Measurements from ENCODE around the gene ADRA2B. TPM values are rescaled to one million over a fixed set of nuclear protein-coding genes. Genes with fewer than 3 reads are reported as not detected.
A peak's percentile ranks its signal among the peaks of the same experiment; 100 is the strongest.

Gene ADRA2B
- total RNA-seq, 2 donors from 2014 or later = 0.47 to 1.4 TPM

- DNase-seq (ENCODE audit: low spot score) = no peak
- TF ChIP-seq CTCF (IDR thresholded peaks at IDR 0.05) = no peak
- Histone ChIP-seq H3K9me3 (peaks cover 0 to 11% of the 10 kb centered on the region in 2 donors), H3K27me3 (no peaks in the 10 kb centered on the region), H3K27ac (no peak overlapping the region), H3K4me1 (peaks cover 0 to 50% of the 10 kb centered on the region in 2 donors), H3K36me3 (no peaks in the 10 kb centered on the region), H3K4me3 (no peak overlapping the region)
Observed at GRCh38 chr2:96107708-96108065, 8.7 kb downstream of the ADRA2B start.

- Histone ChIP-seq H3K27ac (no peak overlapping the region), H3K4me1 (peaks cover 0 to 50% of the 10 kb centered on the region in 2 donors)
- DNase-seq (ENCODE audit: low spot score) = no peak
Observed at GRCh38 chr2:96106991-96107707, 9.2 kb downstream of the ADRA2B start.

GRCh38 chr2:96105994-96106715, 10.2 kb downstream of the ADRA2B start:
- no peak for TF ChIP-seq CTCF (IDR thresholded peaks at IDR 0.05)
- DNase-seq (ENCODE audit: low spot score) = no peak
- Histone ChIP-seq H3K27me3 (no peaks in the 10 kb centered on the region), H3K4me1 (peaks cover 0 to 50% of the 10 kb centered on the region in 2 donors), H3K9me3 (peaks cover 0 to 11% of the 10 kb centered on the region in 2 donors), H3K27ac (no peak overlapping the region), H3K4me3 (no peak overlapping the region), H3K36me3 (no peaks in the 10 kb centered on the region)

More at GRCh38 chr2:96106991-96107707, 9.2 kb downstream of the ADRA2B start:
- Histone ChIP-seq H3K36me3 (no peaks in the 10 kb centered on the region), H3K9me3 (peaks cover 0 to 11% of the 10 kb centered on the region in 2 donors), H3K27me3 (no peaks in the 10 kb centered on the region), H3K4me3 (no peak overlapping the region)
- TF ChIP-seq CTCF (IDR thresholded peaks at IDR 0.05) = no peak

GRCh38 chr2:96105152-96105915, 11.0 kb downstream of the ADRA2B start:
- H3K4me1 ChIP-seq = peaks cover 0 to 50% of the 10 kb centered on the region in 2 donors
- peaks cover 0 to 11% of the 10 kb centered on the region in 2 donors for H3K9me3 ChIP-seq
- no peak overlapping the region for H3K4me3 ChIP-seq
- no peaks in the 10 kb centered on the region for H3K36me3 ChIP-seq
- TF ChIP-seq CTCF (IDR thresholded peaks at IDR 0.05) = no peak
- H3K27me3 ChIP-seq = no peaks in the 10 kb centered on the region
- no peak overlapping the region for H3K27ac ChIP-seq
- no peak for DNase-seq (ENCODE audit: low spot score)

- Histone ChIP-seq H3K4me3 (no peak overlapping the region), H3K4me1 (peaks cover 0 to 52% of the 10 kb centered on the region in 2 donors), H3K27me3 (no peaks in the 10 kb centered on the region), H3K36me3 (no peaks in the 10 kb centered on the region), H3K27ac (peak overlapping the region; percentile 35 to 68), H3K9me3 (peaks cover 0 to 11% of the 10 kb centered on the region in 2 donors)
- TF ChIP-seq CTCF (IDR thresholded peaks at IDR 0.05) = no peak
- DNase-seq (ENCODE audit: low spot score) = no peak
Observed at GRCh38 chr2:96104487-96104861, 11.9 kb downstream of the ADRA2B start.
